ENCODE results near the gene SLC8B1.

DNA sequence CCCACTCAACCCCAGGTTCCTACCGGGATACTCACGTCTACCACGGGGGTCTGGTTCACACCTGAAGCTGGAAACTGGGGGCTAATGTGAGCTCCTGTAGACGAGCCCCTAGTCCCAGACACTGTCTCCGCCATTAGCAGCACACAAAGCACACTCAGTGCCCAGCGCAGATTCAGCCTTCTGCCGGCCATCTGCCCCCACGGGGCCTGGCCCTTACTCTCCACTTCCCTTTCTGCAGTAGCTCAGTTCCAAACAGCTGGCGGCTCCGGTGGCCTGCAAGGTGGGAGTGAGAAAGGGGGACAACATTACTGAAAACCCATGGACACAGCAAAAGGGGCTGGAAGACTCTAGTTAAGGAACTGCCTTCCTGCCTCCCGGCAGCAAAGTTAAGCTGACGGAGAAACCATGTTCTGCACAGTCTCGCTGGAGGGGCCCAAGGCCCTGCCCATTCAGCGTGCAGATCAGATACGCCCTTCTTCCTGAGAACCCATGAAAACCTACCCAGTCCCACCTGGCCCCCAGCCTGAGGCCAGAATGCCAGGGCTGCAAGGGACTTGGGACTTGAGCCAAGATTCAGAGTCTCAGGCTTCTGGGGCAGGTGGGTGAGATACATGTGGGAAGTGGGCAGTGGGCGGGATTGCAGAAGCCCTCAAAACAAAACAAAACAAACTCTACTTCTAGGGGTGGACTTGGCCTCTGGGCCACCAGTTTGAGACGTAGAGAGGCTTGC lies 2.1 kb downstream of the SLC8B1 start:
- TF ChIP-seq, protein P1, sequence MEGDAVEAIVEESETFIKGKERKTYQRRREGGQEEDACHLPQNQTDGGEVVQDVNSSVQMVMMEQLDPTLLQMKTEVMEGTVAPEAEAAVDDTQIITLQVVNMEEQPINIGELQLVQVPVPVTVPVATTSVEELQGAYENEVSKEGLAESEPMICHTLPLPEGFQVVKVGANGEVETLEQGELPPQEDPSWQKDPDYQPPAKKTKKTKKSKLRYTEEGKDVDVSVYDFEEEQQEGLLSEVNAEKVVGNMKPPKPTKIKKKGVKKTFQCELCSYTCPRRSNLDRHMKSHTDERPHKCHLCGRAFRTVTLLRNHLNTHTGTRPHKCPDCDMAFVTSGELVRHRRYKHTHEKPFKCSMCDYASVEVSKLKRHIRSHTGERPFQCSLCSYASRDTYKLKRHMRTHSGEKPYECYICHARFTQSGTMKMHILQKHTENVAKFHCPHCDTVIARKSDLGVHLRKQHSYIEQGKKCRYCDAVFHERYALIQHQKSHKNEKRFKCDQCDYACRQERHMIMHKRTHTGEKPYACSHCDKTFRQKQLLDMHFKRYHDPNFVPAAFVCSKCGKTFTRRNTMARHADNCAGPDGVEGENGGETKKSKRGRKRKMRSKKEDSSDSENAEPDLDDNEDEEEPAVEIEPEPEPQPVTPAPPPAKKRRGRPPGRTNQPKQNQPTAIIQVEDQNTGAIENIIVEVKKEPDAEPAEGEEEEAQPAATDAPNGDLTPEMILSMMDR (conservative IDR thresholded peaks at IDR 0.05 in 1 of 2, IDR thresholded peaks at IDR 0.05 in 1 of 2; ENCODE audit: low read depth in 1 of 2, low read length in 2 of 2): no peak
- no peak for TF ChIP-seq EZH2 (IDR thresholded peaks at IDR 0.05; ENCODE audit: low read length, missing control alignments)

Measured in fibroblast of lung (primary cell).